HepG2 (cell line): ENCODE results near the gene THY1. TPM values are rescaled to one million over a fixed set of nuclear protein-coding genes. Genes with fewer than 3 reads are reported as not detected.

ENCODE experiments used
- ATF5 ChIP-seq: sonication (generic); formaldehyde crosslinking; IDR thresholded peaks from 2 replicates; pipeline ENCODE4 v1.4.0; 2020; ENCODE audit warnings: mild to moderate bottlenecking, low read depth, missing genetic modification reagents
- BCL6 ChIP-seq: IDR thresholded peaks from 2 replicates; pipeline ENCODE4 v1.6.1; 2016; ENCODE audit warnings: missing genetic modification reagents, missing compliant biosample characterization
- CC2D1A ChIP-seq: sonication (generic); formaldehyde crosslinking; IDR thresholded peaks from 2 replicates; pipeline ENCODE4 v1.8.1; 2023; ENCODE audit warnings: mild to moderate bottlenecking, missing genetic modification reagents
- DMAP1 ChIP-seq: IDR thresholded peaks from 2 replicates; pipeline ENCODE4 v1.6.1; 2016
- DZIP1 ChIP-seq: sonication (generic); formaldehyde crosslinking; IDR thresholded peaks from 2 replicates; pipeline ENCODE4 v1.5.0; 2020; ENCODE audit warnings: mild to moderate bottlenecking, missing genetic modification reagents
- EP300 ChIP-seq, 3 experiments: sonication (generic) in 1 of 3; formaldehyde crosslinking in 1 of 3; IDR thresholded peaks; 2 replicates each; pipeline versions ENCODE4 v1.5.1 to v1.6.1; 2011 to 2020; ENCODE audit warnings: low read depth in 2 of 3, low read length in 2 of 3, borderline replicate concordance in 1 of 3, improper control_type of control experiment in 1 of 3, mild to moderate bottlenecking in 1 of 3, missing genetic modification reagents in 1 of 3, moderate library complexity in 1 of 3
- ETV6 ChIP-seq: sonication (generic); formaldehyde crosslinking; conservative IDR thresholded peaks from 2 replicates; pipeline ENCODE4 v1.4.0; 2020; ENCODE audit warnings: missing genetic modification reagents
- FOXC1 ChIP-seq: sonication (generic); formaldehyde crosslinking; IDR thresholded peaks from 2 replicates; pipeline ENCODE4 v1.8.0; 2022; ENCODE audit warnings: mild to moderate bottlenecking, missing genetic modification reagents, borderline replicate concordance
- HNF4A ChIP-seq: sonication (generic); formaldehyde crosslinking; IDR thresholded peaks from 2 replicates; pipeline ENCODE4 v1.4.0; 2020; ENCODE audit warnings: missing genetic modification reagents
- HNRNPLL ChIP-seq: fragments of 200-400 bp; formaldehyde crosslinking; IDR thresholded peaks from 2 replicates; pipeline ENCODE4 v1.6.1; 2017; ENCODE audit warnings: mild to moderate bottlenecking, low read depth, low read length; ENCODE audit not compliant: poor library complexity, severe bottlenecking
- HNRNPUL1 ChIP-seq: fragments of 200-400 bp; formaldehyde crosslinking; IDR thresholded peaks from 2 replicates; pipeline ENCODE4 v1.6.1; 2017; ENCODE audit warnings: low read depth, mild to moderate bottlenecking, low read length, moderate library complexity
- IRF1 ChIP-seq: sonication (generic); formaldehyde crosslinking; IDR thresholded peaks from 2 replicates; pipeline ENCODE4 v1.4.0; 2020; ENCODE audit warnings: low read depth, mild to moderate bottlenecking, missing genetic modification reagents
- KDM6A ChIP-seq: IDR thresholded peaks from 2 replicates; pipeline ENCODE4 v1.6.1; 2016; ENCODE audit warnings: low read depth
- NFRKB ChIP-seq: fragments of 450-650 bp; IDR thresholded peaks from 2 replicates; pipeline ENCODE4 v1.6.1; 2017
- NR2F6 ChIP-seq, 2 experiments: IDR thresholded peaks; 2 replicates each; pipeline ENCODE4 v1.6.1; 2016; ENCODE audit warnings: antibody characterized with exemption in 1 of 2, mild to moderate bottlenecking in 1 of 2
- PATZ1 ChIP-seq: sonication (generic); formaldehyde crosslinking; IDR thresholded peaks from 2 replicates; pipeline ENCODE4 v1.4.0; 2020; ENCODE audit warnings: missing genetic modification reagents
- PAWR ChIP-seq: sonication (generic); formaldehyde crosslinking; IDR thresholded peaks from 2 replicates; pipeline ENCODE4 v1.4.0; 2020; ENCODE audit warnings: missing genetic modification reagents, mild to moderate bottlenecking, borderline replicate concordance
- POLR2G ChIP-seq: fragments of 200-400 bp; formaldehyde crosslinking; IDR thresholded peaks from 2 replicates; pipeline ENCODE4 v1.6.1; 2018; ENCODE audit warnings: mild to moderate bottlenecking, low read depth, low read length, moderate library complexity
- RBM22 ChIP-seq: fragments of 200-400 bp; formaldehyde crosslinking; optimal IDR thresholded peaks from 2 replicates; pipeline ENCODE3; 2017; ENCODE audit warnings: mild to moderate bottlenecking, low read length, moderate library complexity
- ZNF256 ChIP-seq: sonication (generic); formaldehyde crosslinking; conservative IDR thresholded peaks from 2 replicates; pipeline ENCODE4 v1.4.0; 2020; ENCODE audit warnings: missing genetic modification reagents
- ZNF441 ChIP-seq: sonication (generic); formaldehyde crosslinking; IDR thresholded peaks from 2 replicates; pipeline ENCODE4 v1.7.0; 2021; ENCODE audit warnings: missing genetic modification reagents, borderline replicate concordance
- ZNF510 ChIP-seq: sonication (generic); formaldehyde crosslinking; IDR thresholded peaks from 2 replicates; pipeline ENCODE4 v1.4.0; 2020; ENCODE audit warnings: low read depth, mild to moderate bottlenecking, missing genetic modification reagents
- polyA plus RNA-seq, 8 experiments: library from polyadenylated mRNA; depleted of rRNA in 3 of 8; stranded (reverse) in 7 of 8; unstranded in 1 of 8; fragments of >200 nt; fragmentation: Illumina TruSeq in 4 of 8; extraction: Trizol in 4 of 8; gene quantifications; 2 replicates each; pipeline versions ENCODE4 v1.2.1 to v1.2.3, GENCODE V29; 2011 to 2016; ENCODE audit warnings: low read depth in 4 of 8, missing spikeins in 1 of 8, mixed read lengths in 1 of 8; ENCODE audit not compliant: insufficient read depth in 1 of 8
- total RNA-seq, 5 experiments: library from RNA; depleted of rRNA; stranded (reverse); fragments of >200 nt; fragmentation: Illumina TruSeq; extraction: Trizol; gene quantifications; 2 replicates each; pipeline ENCODE4 v1.2.3, GENCODE V29; 2016; ENCODE audit warnings: low read depth in 1 of 5

Gene THY1
- total and polyA plus RNA-seq, 2 of the 13 experiments (the other 11 are each of a cell fraction or from before 2014, with no cell fraction given) = not detected

GRCh38 chr11:119373059-119373920 is 49.7 kb downstream of the THY1 start (continued):
- TF ChIP-seq EP300 (IDR thresholded peaks at IDR 0.05; ENCODE audit: low read depth in 2 of 2, low read length in 2 of 2) (0 out of 4 replicates have a peak, but pooled peaks of 1 of the 2 experiments have one; percentile 6), EP300 (CRISPR knock-in tag; IDR thresholded peaks at IDR 0.05; ENCODE audit: borderline replicate concordance) (no peak), BCL6 (CRISPR knock-in tag) (no peak), FOXC1 (CRISPR knock-in tag) (no peak), CC2D1A (no peak), ATF5 (CRISPR knock-in tag) (no peak), NR2F6 (IDR thresholded peaks at IDR 0.05) (no peak), NR2F6 (CRISPR knock-in tag; IDR thresholded peaks at IDR 0.05) (0 out of 2 replicates have a peak, but pooled peaks have one; percentile 6), DZIP1 (no peak), KDM6A (CRISPR knock-in tag) (no peak), HNRNPUL1 (no peak), RBM22 (peak; percentile 24), DMAP1 (CRISPR knock-in tag) (no peak), ZNF510 (no peak), PATZ1 (peak; percentile 64), ZNF441 (CRISPR knock-in tag) (no peak), HNRNPLL (no peak), POLR2G (no peak), HNF4A (CRISPR knock-in tag) (peak; percentile 76), PAWR (CRISPR knock-in tag) (no peak), IRF1 (no peak), NFRKB (no peak), ZNF256 (no peak), ETV6 (CRISPR knock-in tag) (no peak)
